ENCODE results near the gene BAD. TPM values are rescaled to one million over a fixed set of nuclear protein-coding genes. Genes with fewer than 3 reads are reported as not detected.

BAD gene
- total RNA-seq, 1 donor from 2014 or later: 43.6 TPM

DNA sequence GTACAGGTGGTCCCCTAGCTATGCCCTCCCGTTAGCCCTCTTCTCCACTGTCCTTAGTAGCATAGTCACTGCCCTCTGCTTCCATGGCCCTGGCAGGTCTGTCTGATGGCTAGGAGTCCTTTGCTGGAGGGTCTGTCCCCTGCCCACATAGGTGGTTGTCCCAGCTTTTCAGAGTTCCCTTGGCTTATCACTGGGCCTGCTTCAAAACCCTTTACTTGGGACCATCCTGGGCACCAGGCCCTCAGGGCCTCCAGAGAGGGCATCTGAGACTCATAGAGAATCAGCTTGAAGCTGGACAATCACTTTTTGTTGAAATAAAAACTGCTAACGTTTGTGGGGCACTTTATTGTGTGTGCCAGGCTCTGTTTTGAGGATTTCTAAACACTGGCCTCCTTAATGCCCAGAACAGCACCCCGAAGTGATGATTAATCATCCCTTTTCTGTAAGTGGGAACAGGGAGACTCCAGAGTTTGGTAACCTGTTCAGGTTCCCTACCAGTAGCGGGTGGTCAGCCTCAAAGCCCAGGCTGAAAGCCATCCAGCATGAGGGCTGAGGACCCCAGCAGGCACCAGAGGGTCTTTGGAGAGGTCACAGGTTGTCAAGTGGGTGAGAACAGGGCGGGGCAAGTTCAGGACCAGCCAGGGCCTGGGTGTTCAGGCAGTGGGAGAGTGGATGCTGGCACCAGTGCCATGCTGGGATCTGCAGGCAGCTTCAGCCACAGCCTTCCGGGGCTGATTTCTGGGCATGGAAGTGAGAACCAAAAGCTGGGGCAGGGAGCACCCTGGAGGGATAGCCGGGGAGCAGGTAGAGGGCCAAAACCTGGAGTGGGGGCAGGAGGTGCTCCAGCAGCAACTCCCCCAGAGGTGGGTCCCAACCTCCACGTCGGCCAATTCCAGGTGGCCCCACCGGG lies 6.1 kb upstream of the BAD start:
- H3K4me2 ChIP-seq (ENCODE audit: low read length): no peak overlapping the region
- peaks cover 4% of the 10 kb centered on the region for H3K36me3 Mint-ChIP-seq (ENCODE audit: low read depth, unreplicated experiment)

DNA sequence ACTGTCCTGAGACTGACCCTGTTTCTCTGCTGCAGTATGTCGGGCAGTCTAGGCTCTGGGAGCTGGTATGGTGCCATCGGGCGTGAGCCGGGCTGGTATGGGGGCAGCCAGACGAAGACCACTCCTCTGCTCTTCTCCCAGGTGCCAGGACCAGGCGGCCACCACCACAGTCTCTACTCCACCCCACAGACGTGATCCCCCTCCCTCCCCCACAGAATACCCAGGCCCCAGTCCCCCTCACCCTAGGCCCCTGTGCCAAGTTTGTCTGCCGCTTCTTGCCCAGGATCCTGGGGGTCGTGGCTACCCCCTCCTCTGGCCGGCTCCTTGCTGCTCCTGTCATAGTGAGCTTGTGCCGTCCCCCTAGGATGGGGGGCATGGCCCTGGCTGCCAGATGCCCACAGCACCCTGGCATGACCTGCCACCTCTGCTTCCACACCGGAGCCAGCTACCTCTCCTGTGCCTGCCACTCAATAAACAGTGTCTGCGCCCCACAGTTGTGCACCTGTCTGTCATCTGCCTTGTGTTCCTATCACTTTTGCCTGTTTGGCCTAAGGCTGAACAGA lies 4.6 kb upstream of the BAD start:
- Histone ChIP-seq H3K9me3 (ENCODE audit: insufficient read depth, low read depth, low read length) (no peaks in the 10 kb centered on the region), H3K4me2 (ENCODE audit: low read length) (no peak overlapping the region), H3K27ac (ENCODE audit: low read depth, low read length) (no peak overlapping the region), H3K4me3 (ENCODE audit: insufficient read depth, low read depth, low read length) (no peak overlapping the region), H4K20me1 (ENCODE audit: insufficient read depth, low read length) (peaks cover 25% of the 10 kb centered on the region), H2AFZ (ENCODE audit: low read depth, low read length) (no peak overlapping the region), H3K4me1 (ENCODE audit: insufficient read depth, low read length) (peaks cover 9% of the 10 kb centered on the region), H3K9ac (ENCODE audit: low read length) (no peak overlapping the region), H3K27me3 (ENCODE audit: insufficient read depth, low read length) (peaks cover 35% of the 10 kb centered on the region), H3K79me2 (ENCODE audit: insufficient read depth, low read length) (peaks cover 4% of the 10 kb centered on the region), H3K36me3 (ENCODE audit: insufficient read depth, low read length) (no peaks in the 10 kb centered on the region)
- Mint-ChIP-seq H3K4me3 (ENCODE audit: unreplicated experiment) (no peak overlapping the region), H3K36me3 (ENCODE audit: low read depth, unreplicated experiment) (peaks cover 4% of the 10 kb centered on the region), H3K9me3 (ENCODE audit: unreplicated experiment) (no peaks in the 10 kb centered on the region), H3K27me3 (ENCODE audit: low read depth, unreplicated experiment) (peaks cover 27% of the 10 kb centered on the region), H3K4me1 (ENCODE audit: low read depth, unreplicated experiment) (peaks cover 3% of the 10 kb centered on the region), H3K27ac (ENCODE audit: unreplicated experiment) (no peak overlapping the region)
- DNase-seq (ENCODE audit: low read depth) (no peak), FAIRE-seq (no peak)
- TF ChIP-seq EZH2 (IDR thresholded peaks at IDR 0.05; ENCODE audit: insufficient read depth, low read length): no peak
- TF ChIP-seq, protein P1, sequence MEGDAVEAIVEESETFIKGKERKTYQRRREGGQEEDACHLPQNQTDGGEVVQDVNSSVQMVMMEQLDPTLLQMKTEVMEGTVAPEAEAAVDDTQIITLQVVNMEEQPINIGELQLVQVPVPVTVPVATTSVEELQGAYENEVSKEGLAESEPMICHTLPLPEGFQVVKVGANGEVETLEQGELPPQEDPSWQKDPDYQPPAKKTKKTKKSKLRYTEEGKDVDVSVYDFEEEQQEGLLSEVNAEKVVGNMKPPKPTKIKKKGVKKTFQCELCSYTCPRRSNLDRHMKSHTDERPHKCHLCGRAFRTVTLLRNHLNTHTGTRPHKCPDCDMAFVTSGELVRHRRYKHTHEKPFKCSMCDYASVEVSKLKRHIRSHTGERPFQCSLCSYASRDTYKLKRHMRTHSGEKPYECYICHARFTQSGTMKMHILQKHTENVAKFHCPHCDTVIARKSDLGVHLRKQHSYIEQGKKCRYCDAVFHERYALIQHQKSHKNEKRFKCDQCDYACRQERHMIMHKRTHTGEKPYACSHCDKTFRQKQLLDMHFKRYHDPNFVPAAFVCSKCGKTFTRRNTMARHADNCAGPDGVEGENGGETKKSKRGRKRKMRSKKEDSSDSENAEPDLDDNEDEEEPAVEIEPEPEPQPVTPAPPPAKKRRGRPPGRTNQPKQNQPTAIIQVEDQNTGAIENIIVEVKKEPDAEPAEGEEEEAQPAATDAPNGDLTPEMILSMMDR (IDR thresholded peaks at IDR 0.05; ENCODE audit: insufficient read depth, low read depth, low read length): no peak

More for the DNA sequence above, 6.1 kb upstream of the BAD start:
- H3K27ac Mint-ChIP-seq (ENCODE audit: unreplicated experiment): no peak overlapping the region
- H3K4me1 Mint-ChIP-seq (ENCODE audit: low read depth, unreplicated experiment): peaks cover 14% of the 10 kb centered on the region
- Histone ChIP-seq H3K4me3 (ENCODE audit: insufficient read depth, low read depth, low read length) (no peak overlapping the region), H3K27ac (ENCODE audit: low read depth, low read length) (no peak overlapping the region), H3K79me2 (ENCODE audit: insufficient read depth, low read length) (no peaks in the 10 kb centered on the region), H3K4me1 (ENCODE audit: insufficient read depth, low read length) (peaks cover 7% of the 10 kb centered on the region), H4K20me1 (ENCODE audit: insufficient read depth, low read length) (peaks cover 31% of the 10 kb centered on the region), H3K27me3 (ENCODE audit: insufficient read depth, low read length) (peaks cover 43% of the 10 kb centered on the region), H3K9ac (ENCODE audit: low read length) (no peak overlapping the region), H2AFZ (ENCODE audit: low read depth, low read length) (no peak overlapping the region), H3K36me3 (ENCODE audit: insufficient read depth, low read length) (no peaks in the 10 kb centered on the region), H3K9me3 (ENCODE audit: insufficient read depth, low read depth, low read length) (no peaks in the 10 kb centered on the region)
- TF ChIP-seq, protein P1 (IDR thresholded peaks at IDR 0.05; ENCODE audit: insufficient read depth, low read depth, low read length): no peak
- TF ChIP-seq EZH2 (IDR thresholded peaks at IDR 0.05; ENCODE audit: insufficient read depth, low read length): no peak
- no peaks in the 10 kb centered on the region for H3K9me3 Mint-ChIP-seq (ENCODE audit: unreplicated experiment)
- peaks cover 34% of the 10 kb centered on the region for H3K27me3 Mint-ChIP-seq (ENCODE audit: low read depth, unreplicated experiment)
- no peak for FAIRE-seq
- H3K4me3 Mint-ChIP-seq (ENCODE audit: unreplicated experiment): peak overlapping the region; percentile 72
- DNase-seq (ENCODE audit: low read depth): no peak

Measured in astrocyte (in vitro differentiated cells and primary cell).